ENCODE data around the gene CIB1.

DNA sequence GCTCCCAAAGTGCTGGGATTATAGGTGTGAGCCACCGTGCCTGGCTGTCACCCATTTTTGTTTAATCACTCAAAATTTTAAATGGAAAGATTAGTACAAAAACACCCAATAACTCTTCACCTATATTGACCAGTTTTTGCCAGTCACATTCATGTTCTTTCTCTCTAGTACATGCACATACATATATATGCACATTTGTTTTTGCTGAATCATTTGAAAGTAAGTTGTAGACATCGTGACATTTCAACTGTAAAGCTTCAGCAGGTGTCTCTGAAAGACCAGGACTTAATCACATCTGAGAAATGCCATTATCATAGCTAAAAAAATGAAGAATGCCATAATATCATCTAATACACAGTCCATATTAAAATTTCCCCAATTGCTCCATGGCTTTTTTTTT is 39.1 kb downstream of the CIB1 start:
- TF ChIP-seq CTCF (IDR thresholded peaks at IDR 0.05) (no peak), POLR2A (IDR thresholded peaks at IDR 0.05) (no peak)

Data from vagina (tissue), 2 donors.